Breast epithelium (tissue), 3 donors: ENCODE data around the gene PLA2G5.

ENCODE experiments used
- POLR2A ChIP-seq: fragments of 450-650 bp; IDR thresholded peaks from one replicate; pipeline ENCODE4 v1.6.1; 2016; ENCODE audit warnings: antibody characterized with exemption, mild to moderate bottlenecking, moderate library complexity
- POLR2AphosphoS5 ChIP-seq, 3 donors: sonication (generic); formaldehyde crosslinking; IDR thresholded peaks; one replicate each; pipeline ENCODE4 v1.6.1; 2017; ENCODE audit warnings: antibody characterized with exemption in 3 of 3
- TF ChIP-seq, protein P1 (sequence below), 3 donors: fragments of 450-650 bp; IDR thresholded peaks; one replicate each; pipeline ENCODE4 v1.5.1; 2016 to 2017; ENCODE audit warnings: antibody characterized with exemption in 3 of 3, mild to moderate bottlenecking in 3 of 3, moderate library complexity in 3 of 3

- TF ChIP-seq, protein P1, sequence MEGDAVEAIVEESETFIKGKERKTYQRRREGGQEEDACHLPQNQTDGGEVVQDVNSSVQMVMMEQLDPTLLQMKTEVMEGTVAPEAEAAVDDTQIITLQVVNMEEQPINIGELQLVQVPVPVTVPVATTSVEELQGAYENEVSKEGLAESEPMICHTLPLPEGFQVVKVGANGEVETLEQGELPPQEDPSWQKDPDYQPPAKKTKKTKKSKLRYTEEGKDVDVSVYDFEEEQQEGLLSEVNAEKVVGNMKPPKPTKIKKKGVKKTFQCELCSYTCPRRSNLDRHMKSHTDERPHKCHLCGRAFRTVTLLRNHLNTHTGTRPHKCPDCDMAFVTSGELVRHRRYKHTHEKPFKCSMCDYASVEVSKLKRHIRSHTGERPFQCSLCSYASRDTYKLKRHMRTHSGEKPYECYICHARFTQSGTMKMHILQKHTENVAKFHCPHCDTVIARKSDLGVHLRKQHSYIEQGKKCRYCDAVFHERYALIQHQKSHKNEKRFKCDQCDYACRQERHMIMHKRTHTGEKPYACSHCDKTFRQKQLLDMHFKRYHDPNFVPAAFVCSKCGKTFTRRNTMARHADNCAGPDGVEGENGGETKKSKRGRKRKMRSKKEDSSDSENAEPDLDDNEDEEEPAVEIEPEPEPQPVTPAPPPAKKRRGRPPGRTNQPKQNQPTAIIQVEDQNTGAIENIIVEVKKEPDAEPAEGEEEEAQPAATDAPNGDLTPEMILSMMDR (IDR thresholded peaks at IDR 0.05) = no peak
- no peak for TF ChIP-seq POLR2A
- TF ChIP-seq POLR2AphosphoS5 (IDR thresholded peaks at IDR 0.05) = no peak
These were observed 3.3 kb downstream of the PLA2G5 start for GRCh38 chr1:20073256-20073655.
